K562 (cell line): ENCODE measurements around the gene CRHR2. TPM values are rescaled to one million over a fixed set of nuclear protein-coding genes. Genes with fewer than 3 reads are reported as not detected.

Source experiments
- ATAC-seq: fragments of 200-7000 bp; cut with Tn5 transposase; 3 replicates; pipeline ENCODE4 v1.9.1; 2020; ENCODE audit warnings: moderate library complexity
- BruUV-seq: library from RNA; stranded (reverse); fragments of 400-500 nt; replicated peaks from 2 replicates; lab custom pipeline; 2021; lab: Mats Ljungman, UMichigan
- CTCF ChIA-PET: fragments of 300-600 bp; formaldehyde crosslinking; extraction: SDS; loops from one replicate; lab custom pipeline; 2021; ENCODE audit warnings: low intra/inter-chr PET ratio; lab: Yijun Ruan, JAX
- POLR2A ChIA-PET: fragments of 300-600, 350-650 bp; sonication (Branson Sonifier 250); formaldehyde crosslinking; extraction: SDS; loops from one replicate; lab custom pipeline; 2021; ENCODE audit warnings: antibody characterized with exemption, inconsistent platforms; lab: Yijun Ruan, JAX
- DNase-seq, 4 experiments: peaks; one replicate each; pipeline versions ENCODE4 v3.0.0 to v3.0.0-alpha.2; 2011 to 2018; ENCODE audit warnings: low spot score in 3 of 4, mixed read lengths in 3 of 4; ENCODE audit errors: extremely low read depth in 1 of 4
- FAIRE-seq: peaks from 2 replicates; lab custom pipeline; 2011; peaks lifted over from hg19 to GRCh38; lab: Jason Lieb, UNC
- H2AFZ ChIP-seq: 2 replicates; pipeline ENCODE4 v1.6.0; 2011; ENCODE audit warnings: low read depth, low read length, control low read depth, inconsistent platforms
- H3K27ac ChIP-seq: fragments of 200-600 bp; 3 replicates; pipeline ENCODE4 v1.8.0; 2011; ENCODE audit warnings: low read depth, mild to moderate bottlenecking, control low read depth, inconsistent platforms, low read length, moderate library complexity, mixed read lengths; ENCODE audit errors: extremely low read depth
- H3K27me3 ChIP-seq, 2 experiments: fragments of 300-600 bp in 1 of 2; 2 replicates in 1 of 2; 3 replicates in 1 of 2; pipeline versions ENCODE4 v1.6.0 to v1.8.0; 2011; ENCODE audit warnings: inconsistent platforms in 2 of 2, low read length in 2 of 2, mild to moderate bottlenecking in 1 of 2, mixed read lengths in 1 of 2, moderate library complexity in 1 of 2; ENCODE audit not compliant: control insufficient read depth in 2 of 2, insufficient read depth in 2 of 2
- H3K36me3 ChIP-seq: fragments of 300-600 bp; 3 replicates; pipeline ENCODE4 v1.8.0; 2011; ENCODE audit warnings: mild to moderate bottlenecking, low read length, inconsistent platforms; ENCODE audit not compliant: control insufficient read depth, insufficient read depth
- H3K4me1 ChIP-seq, 2 experiments: fragments of 200-600 bp in 1 of 2; replicated peaks in 1 of 2; 2 replicates in 1 of 2; 3 replicates in 1 of 2; pipeline versions ENCODE4 v1.5.1 to v1.8.0; 2011; ENCODE audit warnings: inconsistent platforms in 2 of 2, low read length in 2 of 2, mild to moderate bottlenecking in 1 of 2, mixed read lengths in 1 of 2, moderate library complexity in 1 of 2; ENCODE audit not compliant: control insufficient read depth in 2 of 2, insufficient read depth in 2 of 2
- H3K4me2 ChIP-seq: 2 replicates; pipeline ENCODE4 v1.6.1; 2011; ENCODE audit warnings: low read length, control low read depth, inconsistent platforms, mixed read lengths; ENCODE audit not compliant: insufficient read depth
- H3K4me3 ChIP-seq: fragments of 200-600 bp; sonication (generic), shearing (Covaris generic); 2 replicates; pipeline ENCODE4 v1.5.1; 2016; ENCODE audit warnings: control low read depth, inconsistent platforms
- H3K79me2 ChIP-seq: fragments of 200-600 bp; 3 replicates; pipeline ENCODE4 v1.8.0; 2011; ENCODE audit warnings: low read length, inconsistent platforms; ENCODE audit not compliant: control insufficient read depth, insufficient read depth
- H3K9ac ChIP-seq, 2 experiments: 2 replicates each; pipeline versions ENCODE4 v1.6.0 to v1.6.1; 2011; ENCODE audit warnings: low read depth in 2 of 2, low read length in 2 of 2, control low read depth in 1 of 2, inconsistent platforms in 1 of 2, mild to moderate bottlenecking in 1 of 2, mixed read lengths in 1 of 2; ENCODE audit not compliant: insufficient read depth in 1 of 2
- H3K9me1 ChIP-seq: one replicate; pipeline ENCODE4 v1.6.0; 2011; ENCODE audit warnings: inconsistent platforms, mild to moderate bottlenecking, low read length, moderate library complexity; ENCODE audit not compliant: control insufficient read depth, insufficient read depth
- H3K9me3 ChIP-seq: replicated peaks from 2 replicates; pipeline ENCODE4 v1.5.1; 2011; ENCODE audit warnings: low read depth, low read length, inconsistent platforms; ENCODE audit not compliant: control insufficient read depth, insufficient read depth
- H4K20me1 ChIP-seq: replicated peaks from 2 replicates; pipeline ENCODE4 v1.6.1; 2011; ENCODE audit warnings: low read length, inconsistent platforms, mixed read lengths; ENCODE audit not compliant: control insufficient read depth, insufficient read depth
- HNRNPK ChIP-seq: fragments of 200-400 bp; formaldehyde crosslinking; IDR thresholded peaks from one replicate; pipeline ENCODE4 v1.6.1; 2018; ENCODE audit warnings: mild to moderate bottlenecking, low read depth, low read length; ENCODE audit not compliant: poor library complexity, severe bottlenecking
- HSF4 ChIP-seq: fragments of 250-450 bp; sonication (Bioruptor Pico); IDR thresholded peaks from 2 replicates; pipeline ENCODE4 v2.1.2; 2022; ENCODE audit warnings: mild to moderate bottlenecking, moderate library complexity, borderline replicate concordance
- MYNN ChIP-seq, 2 experiments: sonication (generic); formaldehyde crosslinking in 1 of 2; IDR thresholded peaks; 2 replicates each; pipeline versions ENCODE4 v1.5.0 to v1.6.1; 2016 to 2020; ENCODE audit warnings: antibody characterized with exemption in 1 of 2, missing genetic modification reagents in 1 of 2
- NEUROD1 ChIP-seq: fragments of 150-350 bp; IDR thresholded peaks from 2 replicates; pipeline ENCODE4 v1.6.1; 2014; ENCODE audit warnings: borderline replicate concordance, low read length, low read depth; ENCODE audit not compliant: partially characterized antibody
- ZFPM2 ChIP-seq: fragments of 250-450 bp; sonication (Bioruptor Pico); IDR thresholded peaks from 2 replicates; pipeline ENCODE4 v1.5.1; 2022; ENCODE audit warnings: mild to moderate bottlenecking
- WGBS: fragments of 100-300 bp; shearing (Covaris generic); methylation state at CpG from one replicate; pipeline ENCODE4 v1.1.6; 2016; ENCODE audit warnings: low coverage, mixed read lengths; ENCODE audit not compliant: insufficient coverage; ENCODE audit errors: missing lambda C conversion rate; 5-methylcytosine and 5-hydroxymethylcytosine counted together
- in situ Hi-C: fragments of 300-500 bp; cut with MboI; formaldehyde crosslinking; loops from 4 replicates; pipeline ENCODE4 v1.15.0; 2018; ENCODE audit warnings: inconsistent platforms, mixed read lengths
- intact Hi-C: fragments of 100-400 bp; cut with micrococcal nuclease; formaldehyde crosslinking; loops from 2 replicates; pipeline ENCODE4 v1.14.2; 2022
- polyA plus RNA-seq, 8 experiments: library from polyadenylated mRNA; depleted of rRNA in 4 of 8; stranded (reverse) in 5 of 8; unstranded in 3 of 8; fragments of >200 nt; fragmentation: Nextera tagmentation in 2 of 8; fragmentation: Illumina TruSeq in 1 of 8; extraction: Ambion mirVana in 2 of 8; extraction: Trizol in 1 of 8; gene quantifications; 2 replicates each; pipeline versions ENCODE4 v1.2.1 to v1.2.3, GENCODE V29; 2011 to 2014; ENCODE audit warnings: inconsistent platforms in 1 of 8, missing spikeins in 1 of 8
- total RNA-seq, 7 experiments: library from RNA; depleted of rRNA in 6 of 7; stranded (reverse); fragments of >200 nt in 6 of 7; fragmentation: Illumina TruSeq in 2 of 7; extraction: Trizol in 2 of 7; gene quantifications; 2 replicates each; pipeline versions ENCODE4 v1.2.1 to v1.2.3, GENCODE V29; 2011 to 2021; ENCODE audit warnings: low replicate concordance in 1 of 7
- TF ChIP-seq, protein P1 (sequence below): fragments of 450-650 bp; IDR thresholded peaks from 2 replicates; pipeline ENCODE4 v1.6.1; 2016; ENCODE audit warnings: borderline replicate concordance
- TF ChIP-seq, protein P2 (sequence below): fragments of 450-650 bp; IDR thresholded peaks from 2 replicates; pipeline ENCODE4 v1.6.1; 2018; ENCODE audit not compliant: partially characterized antibody

Gene CRHR2
- total and polyA plus RNA-seq, 9 of the 15 experiments (the other 6 are each of a cell fraction or from before 2014, with no cell fraction given), result not detected

GRCh38 chr7:30650421-30650808, 31.8 kb downstream of the CRHR2 start:
- TF ChIP-seq NEUROD1 (no peak), HSF4 (CRISPR knock-in tag) (no peak), HNRNPK (no peak), MYNN (IDR thresholded peaks at IDR 0.05) (no peak), MYNN (CRISPR knock-in tag; IDR thresholded peaks at IDR 0.05) (no peak), ZFPM2 (no peak)
- TF ChIP-seq, protein P1, sequence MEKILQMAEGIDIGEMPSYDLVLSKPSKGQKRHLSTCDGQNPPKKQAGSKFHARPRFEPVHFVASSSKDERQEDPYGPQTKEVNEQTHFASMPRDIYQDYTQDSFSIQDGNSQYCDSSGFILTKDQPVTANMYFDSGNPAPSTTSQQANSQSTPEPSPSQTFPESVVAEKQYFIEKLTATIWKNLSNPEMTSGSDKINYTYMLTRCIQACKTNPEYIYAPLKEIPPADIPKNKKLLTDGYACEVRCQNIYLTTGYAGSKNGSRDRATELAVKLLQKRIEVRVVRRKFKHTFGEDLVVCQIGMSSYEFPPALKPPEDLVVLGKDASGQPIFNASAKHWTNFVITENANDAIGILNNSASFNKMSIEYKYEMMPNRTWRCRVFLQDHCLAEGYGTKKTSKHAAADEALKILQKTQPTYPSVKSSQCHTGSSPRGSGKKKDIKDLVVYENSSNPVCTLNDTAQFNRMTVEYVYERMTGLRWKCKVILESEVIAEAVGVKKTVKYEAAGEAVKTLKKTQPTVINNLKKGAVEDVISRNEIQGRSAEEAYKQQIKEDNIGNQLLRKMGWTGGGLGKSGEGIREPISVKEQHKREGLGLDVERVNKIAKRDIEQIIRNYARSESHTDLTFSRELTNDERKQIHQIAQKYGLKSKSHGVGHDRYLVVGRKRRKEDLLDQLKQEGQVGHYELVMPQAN, result no peak
- TF ChIP-seq, protein P2, sequence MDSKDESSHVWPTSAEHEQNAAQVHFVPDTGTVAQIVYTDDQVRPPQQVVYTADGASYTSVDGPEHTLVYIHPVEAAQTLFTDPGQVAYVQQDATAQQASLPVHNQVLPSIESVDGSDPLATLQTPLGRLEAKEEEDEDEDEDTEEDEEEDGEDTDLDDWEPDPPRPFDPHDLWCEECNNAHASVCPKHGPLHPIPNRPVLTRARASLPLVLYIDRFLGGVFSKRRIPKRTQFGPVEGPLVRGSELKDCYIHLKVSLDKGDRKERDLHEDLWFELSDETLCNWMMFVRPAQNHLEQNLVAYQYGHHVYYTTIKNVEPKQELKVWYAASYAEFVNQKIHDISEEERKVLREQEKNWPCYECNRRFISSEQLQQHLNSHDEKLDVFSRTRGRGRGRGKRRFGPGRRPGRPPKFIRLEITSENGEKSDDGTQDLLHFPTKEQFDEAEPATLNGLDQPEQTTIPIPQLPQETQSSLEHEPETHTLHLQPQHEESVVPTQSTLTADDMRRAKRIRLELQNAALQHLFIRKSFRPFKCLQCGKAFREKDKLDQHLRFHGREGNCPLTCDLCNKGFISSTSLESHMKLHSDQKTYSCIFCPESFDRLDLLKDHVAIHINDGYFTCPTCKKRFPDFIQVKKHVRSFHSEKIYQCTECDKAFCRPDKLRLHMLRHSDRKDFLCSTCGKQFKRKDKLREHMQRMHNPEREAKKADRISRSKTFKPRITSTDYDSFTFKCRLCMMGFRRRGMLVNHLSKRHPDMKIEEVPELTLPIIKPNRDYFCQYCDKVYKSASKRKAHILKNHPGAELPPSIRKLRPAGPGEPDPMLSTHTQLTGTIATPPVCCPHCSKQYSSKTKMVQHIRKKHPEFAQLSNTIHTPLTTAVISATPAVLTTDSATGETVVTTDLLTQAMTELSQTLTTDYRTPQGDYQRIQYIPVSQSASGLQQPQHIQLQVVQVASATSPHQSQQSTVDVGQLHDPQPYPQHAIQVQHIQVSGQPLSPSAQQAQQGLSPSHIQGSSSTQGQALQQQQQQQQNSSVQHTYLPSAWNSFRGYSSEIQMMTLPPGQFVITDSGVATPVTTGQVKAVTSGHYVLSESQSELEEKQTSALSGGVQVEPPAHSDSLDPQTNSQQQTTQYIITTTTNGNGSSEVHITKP, result peak; percentile 65
- TF ChIP-seq, all 486 proteins: peak for 1
- Histone ChIP-seq H3K27me3 (peaks cover 0 to 20% of the 10 kb centered on the region in 2 experiments; a peak in 3 of 5 replicates), H3K9me1 (no peaks in the 10 kb centered on the region), H3K36me3 (peaks cover 3% of the 10 kb centered on the region; the same call in 1 of the 3 replicates), H2AFZ (no peak overlapping the region), H3K27ac (no peak overlapping the region), H4K20me1 (0 out of 2 replicates have a peak, but pooled peaks cover 4% of the 10 kb centered on the region), H3K4me2 (no peak overlapping the region), H3K9me3 (no peaks in the 10 kb centered on the region), H3K9ac (no peak overlapping the region), H3K4me3 (no peak overlapping the region), H3K79me2 (no peaks in the 10 kb centered on the region), H3K4me1 (peaks cover 0 to under 1% of the 10 kb centered on the region in 2 experiments; a peak in 1 of 5 replicates)
- peak; percentile 23 for FAIRE-seq
- peak; percentile 32; the same call in 2 of the 3 replicates for ATAC-seq
- ChIA-PET POLR2A (interaction anchor here (1.0 kb wide), 1 partner anchor 9 kb away, joined by 5 read pairs; no protein-coding TSS in a partner anchor), CTCF (no interaction called here)
- peak in 1 of 4 experiments; percentile 16 for DNase-seq
- intact Hi-C loops, result no loop called here
- WGBS, result 20% methylated on average over 7 of the region's 7 CpGs
- BruUV-seq, result no TSS peak
- in situ Hi-C loops, result no loop called here
